HepG2 (cell line): ENCODE results near the gene SLC6A6. TPM values are rescaled to one million over a fixed set of nuclear protein-coding genes. Genes with fewer than 3 reads are reported as not detected.

Experiments
- ATAC-seq: fragments of 200-7000 bp; cut with Tn5 transposase; 3 replicates; pipeline ENCODE4 v1.9.1; 2020; ENCODE audit warnings: mild to moderate bottlenecking, moderate library complexity
- BruUV-seq: library from RNA; stranded (reverse); fragments of 400-500 nt; replicated peaks from 2 replicates; lab custom pipeline; 2021; lab: Mats Ljungman, UMichigan
- CTCF ChIA-PET: fragments of 300-600 bp; formaldehyde crosslinking; extraction: SDS; loops from one replicate; lab custom pipeline; 2021; ENCODE audit warnings: low total read pairs, inconsistent platforms, low intra/inter-chr PET ratio; lab: Yijun Ruan, JAX
- POLR2A ChIA-PET: fragments of 350-600 bp; sonication (Branson Sonifier 250); formaldehyde crosslinking; loops from one replicate; lab custom pipeline; 2020; ENCODE audit warnings: antibody characterized with exemption, inconsistent platforms; lab: Yijun Ruan, JAX
- DNase-seq: peaks from one replicate; pipeline ENCODE4 v3.0.0-alpha.2; 2015; ENCODE audit warnings: low spot score
- FAIRE-seq: peaks from 3 replicates; lab custom pipeline; 2011; peaks lifted over from hg19 to GRCh38; lab: Jason Lieb, UNC
- H2AFZ ChIP-seq: one replicate; pipeline ENCODE4 v1.6.1; 2011; ENCODE audit warnings: low read length, inconsistent platforms
- H3K27ac ChIP-seq: fragments of 300-600 bp; 3 replicates; pipeline ENCODE4 v1.8.0; 2011; ENCODE audit warnings: mixed run types, mild to moderate bottlenecking, mixed read lengths, low read length, inconsistent platforms; ENCODE audit not compliant: insufficient read depth; ENCODE audit errors: extremely low read length
- H3K27me3 ChIP-seq, 2 experiments: fragments of 200-600 bp in 1 of 2; 2 replicates in 1 of 2; 3 replicates in 1 of 2; pipeline versions ENCODE4 v1.6.0 to v1.8.0; 2011; ENCODE audit warnings: low read length in 2 of 2, mild to moderate bottlenecking in 2 of 2, moderate library complexity in 2 of 2, inconsistent platforms in 1 of 2; ENCODE audit not compliant: insufficient read depth in 2 of 2, control insufficient read depth in 1 of 2
- H3K36me3 ChIP-seq, 2 experiments: fragments of 200-600 bp in 1 of 2; replicated peaks in 1 of 2; 2 replicates in 1 of 2; 3 replicates in 1 of 2; pipeline versions ENCODE4 v1.5.1 to v1.8.0; 2011; ENCODE audit warnings: low read length in 2 of 2, inconsistent platforms in 1 of 2; ENCODE audit not compliant: insufficient read depth in 2 of 2, control insufficient read depth in 1 of 2
- H3K4me1 ChIP-seq: 2 replicates; pipeline ENCODE4 v1.5.1; 2012; ENCODE audit warnings: low read length, inconsistent platforms; ENCODE audit not compliant: insufficient read depth
- H3K4me2 ChIP-seq: 2 replicates; pipeline ENCODE4 v1.6.0; 2011; ENCODE audit warnings: low read depth, low read length, inconsistent platforms
- H3K4me3 ChIP-seq, 3 experiments: fragments of 200-600 bp in 1 of 3; sonication (generic), shearing (Covaris generic) in 1 of 3; replicated peaks in 1 of 3; 2 replicates each; pipeline ENCODE4 v1.5.1; 2011 to 2016; ENCODE audit warnings: low read length in 3 of 3, inconsistent platforms in 2 of 3, low read depth in 2 of 3, mild to moderate bottlenecking in 2 of 3, control low read depth in 1 of 3, mixed read lengths in 1 of 3; ENCODE audit not compliant: insufficient read depth in 1 of 3
- H3K79me2 ChIP-seq: one replicate; pipeline ENCODE4 v1.6.1; 2011; ENCODE audit warnings: low read length, inconsistent platforms; ENCODE audit not compliant: insufficient read depth
- H3K9ac ChIP-seq: 2 replicates; pipeline ENCODE4 v1.6.0; 2011; ENCODE audit warnings: mild to moderate bottlenecking, low read depth, low read length, inconsistent platforms; ENCODE audit not compliant: insufficient read depth
- H3K9me3 ChIP-seq: 2 replicates; pipeline ENCODE4 v1.5.1; 2012; ENCODE audit warnings: mild to moderate bottlenecking, low read length
- H4K20me1 ChIP-seq: 2 replicates; pipeline ENCODE4 v1.6.0; 2011; ENCODE audit warnings: inconsistent platforms, mild to moderate bottlenecking, low read length, moderate library complexity; ENCODE audit not compliant: insufficient read depth
- ATRX ChIP-seq: sonication (generic); formaldehyde crosslinking; IDR thresholded peaks from 2 replicates; pipeline ENCODE4 v1.4.0; 2020; ENCODE audit warnings: missing genetic modification reagents, borderline replicate concordance
- ELF1 ChIP-seq: sonication (generic); formaldehyde crosslinking; IDR thresholded peaks from 2 replicates; pipeline ENCODE4 v1.4.0; 2020; ENCODE audit warnings: missing genetic modification reagents
- FOXO1 ChIP-seq: sonication (generic); formaldehyde crosslinking; IDR thresholded peaks from 2 replicates; pipeline ENCODE4 v1.4.0; 2020; ENCODE audit warnings: missing genetic modification reagents
- FOXP1 ChIP-seq, 2 experiments: fragments of 450-650 bp in 1 of 2; IDR thresholded peaks; 2 replicates each; pipeline ENCODE4 v1.6.1; 2017 to 2018; ENCODE audit warnings: antibody characterized with exemption in 1 of 2
- GPN1 ChIP-seq: sonication (generic); formaldehyde crosslinking; IDR thresholded peaks from 2 replicates; pipeline ENCODE4 v1.5.1; 2020; ENCODE audit warnings: missing genetic modification reagents, borderline replicate concordance
- KLF9 ChIP-seq: IDR thresholded peaks from 2 replicates; pipeline ENCODE4 v1.6.1; 2016; ENCODE audit warnings: low read depth
- ZBTB4 ChIP-seq: sonication (generic); formaldehyde crosslinking; IDR thresholded peaks from 2 replicates; pipeline ENCODE4 v1.4.0; 2020; ENCODE audit warnings: missing genetic modification reagents, mild to moderate bottlenecking, borderline replicate concordance
- ZFP37 ChIP-seq: sonication (generic); formaldehyde crosslinking; IDR thresholded peaks from 2 replicates; pipeline ENCODE4 v1.4.0; 2020; ENCODE audit warnings: missing genetic modification reagents, borderline replicate concordance
- ZNF432 ChIP-seq: sonication (generic); formaldehyde crosslinking; IDR thresholded peaks from 2 replicates; pipeline ENCODE4 v1.5.0; 2020; ENCODE audit warnings: missing genetic modification reagents, mild to moderate bottlenecking, borderline replicate concordance
- ZNF7 ChIP-seq: IDR thresholded peaks from 2 replicates; pipeline ENCODE4 v1.6.1; 2016; ENCODE audit warnings: missing biosample characterization, missing genetic modification reagents
- ZNF746 ChIP-seq: sonication (generic); formaldehyde crosslinking; IDR thresholded peaks from 2 replicates; pipeline ENCODE4 v1.8.0; 2022; ENCODE audit warnings: mild to moderate bottlenecking, missing genetic modification reagents
- ZXDC ChIP-seq: sonication (generic); formaldehyde crosslinking; IDR thresholded peaks from 2 replicates; pipeline ENCODE4 v1.5.0; 2020; ENCODE audit warnings: mild to moderate bottlenecking, missing genetic modification reagents
- WGBS: methylation state at CpG from one replicate; pipeline ENCODE4 v1.1.6; 2017; ENCODE audit warnings: low lambda C conversion rate; 5-methylcytosine and 5-hydroxymethylcytosine counted together
- in situ Hi-C: cut with HindIII; loops from 2 replicates; pipeline ENCODE4 v1.10.0; 2017; ENCODE audit warnings: low pct_unique_long_range_greater_than_20kb; ENCODE audit not compliant: extremely low pct_ligation_motif_present
- intact Hi-C: fragments of 100-400 bp; cut with micrococcal nuclease; formaldehyde crosslinking; loops from one replicate; pipeline ENCODE4 v1.10.0; 2022; ENCODE audit not compliant: unreplicated experiment
- polyA plus RNA-seq, 8 experiments: library from polyadenylated mRNA; depleted of rRNA in 3 of 8; stranded (reverse) in 7 of 8; unstranded in 1 of 8; fragments of >200 nt; fragmentation: Illumina TruSeq in 4 of 8; extraction: Trizol in 4 of 8; gene quantifications; 2 replicates each; pipeline versions ENCODE4 v1.2.1 to v1.2.3, GENCODE V29; 2011 to 2016; ENCODE audit warnings: low read depth in 4 of 8, missing spikeins in 1 of 8, mixed read lengths in 1 of 8; ENCODE audit not compliant: insufficient read depth in 1 of 8
- total RNA-seq, 5 experiments: library from RNA; depleted of rRNA; stranded (reverse); fragments of >200 nt; fragmentation: Illumina TruSeq; extraction: Trizol; gene quantifications; 2 replicates each; pipeline ENCODE4 v1.2.3, GENCODE V29; 2016; ENCODE audit warnings: low read depth in 1 of 5
- TF ChIP-seq, protein P1 (sequence below), 2 experiments: sonication (generic) in 1 of 2; formaldehyde crosslinking in 1 of 2; IDR thresholded peaks; 2 replicates each; pipeline versions ENCODE4 v1.4.0 to v1.6.1; 2018 to 2020; ENCODE audit warnings: missing genetic modification reagents in 2 of 2, borderline replicate concordance in 1 of 2, low read depth in 1 of 2, mild to moderate bottlenecking in 1 of 2, missing biosample characterization in 1 of 2
- TF ChIP-seq, protein P2 (sequence below): sonication (generic); formaldehyde crosslinking; IDR thresholded peaks from 2 replicates; pipeline ENCODE4 v1.4.0; 2020; ENCODE audit warnings: missing genetic modification reagents

Gene SLC6A6
- total and polyA plus RNA-seq, 2 of the 13 experiments (the other 11 are each of a cell fraction or from before 2014, with no cell fraction given) = 14.1 to 20.7 TPM

DNA sequence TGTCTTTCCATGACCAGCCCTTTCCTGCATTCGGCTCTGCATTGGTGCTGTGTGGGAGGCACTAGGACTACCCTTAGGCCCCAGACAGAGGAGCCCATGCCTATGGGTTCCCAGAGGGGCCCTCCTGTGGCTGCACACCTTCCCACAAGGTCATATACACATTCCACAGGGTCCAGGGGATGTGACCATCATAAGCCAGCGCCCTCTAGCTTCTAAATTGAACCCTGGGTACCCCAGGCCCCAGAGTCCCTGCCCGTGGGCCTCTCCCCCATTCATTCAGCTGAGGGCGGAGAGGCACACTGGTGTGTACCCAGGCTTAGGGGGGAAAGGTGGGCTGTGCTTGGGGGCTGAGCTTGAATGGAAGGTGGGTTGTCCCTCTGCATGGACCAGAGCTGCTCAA, 10.2 kb upstream of the SLC6A6 start (continued):
- TF ChIP-seq ZBTB4 (CRISPR knock-in tag) = no peak
- TF ChIP-seq, protein P1, sequence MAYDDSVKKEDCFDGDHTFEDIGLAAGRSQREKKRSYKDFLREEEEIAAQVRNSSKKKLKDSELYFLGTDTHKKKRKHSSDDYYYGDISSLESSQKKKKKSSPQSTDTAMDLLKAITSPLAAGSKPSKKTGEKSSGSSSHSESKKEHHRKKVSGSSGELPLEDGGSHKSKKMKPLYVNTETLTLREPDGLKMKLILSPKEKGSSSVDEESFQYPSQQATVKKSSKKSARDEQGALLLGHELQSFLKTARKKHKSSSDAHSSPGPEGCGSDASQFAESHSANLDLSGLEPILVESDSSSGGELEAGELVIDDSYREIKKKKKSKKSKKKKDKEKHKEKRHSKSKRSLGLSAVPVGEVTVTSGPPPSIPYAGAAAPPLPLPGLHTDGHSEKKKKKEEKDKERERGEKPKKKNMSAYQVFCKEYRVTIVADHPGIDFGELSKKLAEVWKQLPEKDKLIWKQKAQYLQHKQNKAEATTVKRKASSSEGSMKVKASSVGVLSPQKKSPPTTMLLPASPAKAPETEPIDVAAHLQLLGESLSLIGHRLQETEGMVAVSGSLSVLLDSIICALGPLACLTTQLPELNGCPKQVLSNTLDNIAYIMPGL (CRISPR knock-in tag; IDR thresholded peaks at IDR 0.05; ENCODE audit: borderline replicate concordance in 1 of 2, low read depth in 1 of 2) = 0 out of 4 replicates have a peak, but pooled peaks of 1 of the 2 experiments have one; percentile 28

GRCh38 chr3:14392803-14393319, 9.5 kb upstream of the SLC6A6 start:
- in situ Hi-C loops (no loop called here), intact Hi-C loops (no loop called here)
- no peaks in the 10 kb centered on the region for H3K36me3 ChIP-seq
- H3K4me1 ChIP-seq = peaks cover 14% of the 10 kb centered on the region
- no peak overlapping the region for H3K4me2 ChIP-seq
- FAIRE-seq = no peak
- H3K9ac ChIP-seq = no peak overlapping the region
- H3K9me3 ChIP-seq = no peaks in the 10 kb centered on the region
- H4K20me1 ChIP-seq = no peaks in the 10 kb centered on the region
- CTCF ChIA-PET = interaction anchor here (1.0 to 1.3 kb wide), 2 partner anchors 69 to 132 kb away, joined by 3 read pairs; no protein-coding TSS in a partner anchor
- no peak for DNase-seq
- no peak for ATAC-seq
- POLR2A ChIA-PET = no interaction called here
- no peak overlapping the region for H3K27ac ChIP-seq
- H3K27me3 ChIP-seq = peaks cover 3 to 11% of the 10 kb centered on the region in 2 experiments; a peak in 1 of 5 replicates
- H3K4me3 ChIP-seq = no peak overlapping the region
- H3K79me2 ChIP-seq = no peaks in the 10 kb centered on the region
- 0% methylated on average over 4 of the region's 7 CpGs for WGBS
- BruUV-seq = no TSS peak
- no peak overlapping the region for H2AFZ ChIP-seq
- TF ChIP-seq FOXP1 (IDR thresholded peaks at IDR 0.05) (no peak), FOXP1 (CRISPR knock-in tag; IDR thresholded peaks at IDR 0.05) (no peak), ELF1 (CRISPR knock-in tag) (no peak), ZXDC (CRISPR knock-in tag) (no peak), ATRX (CRISPR knock-in tag) (no peak), ZNF7 (no peak), ZFP37 (CRISPR knock-in tag) (no peak), ZNF432 (CRISPR knock-in tag) (no peak), GPN1 (CRISPR knock-in tag) (no peak), ZNF746 (CRISPR knock-in tag) (no peak), FOXO1 (CRISPR knock-in tag) (no peak), KLF9 (CRISPR knock-in tag) (no peak)
- TF ChIP-seq, protein P2, sequence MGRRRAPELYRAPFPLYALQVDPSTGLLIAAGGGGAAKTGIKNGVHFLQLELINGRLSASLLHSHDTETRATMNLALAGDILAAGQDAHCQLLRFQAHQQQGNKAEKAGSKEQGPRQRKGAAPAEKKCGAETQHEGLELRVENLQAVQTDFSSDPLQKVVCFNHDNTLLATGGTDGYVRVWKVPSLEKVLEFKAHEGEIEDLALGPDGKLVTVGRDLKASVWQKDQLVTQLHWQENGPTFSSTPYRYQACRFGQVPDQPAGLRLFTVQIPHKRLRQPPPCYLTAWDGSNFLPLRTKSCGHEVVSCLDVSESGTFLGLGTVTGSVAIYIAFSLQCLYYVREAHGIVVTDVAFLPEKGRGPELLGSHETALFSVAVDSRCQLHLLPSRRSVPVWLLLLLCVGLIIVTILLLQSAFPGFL = no peak
